AG04450 (cell line): ENCODE results near the gene AKIRIN2. TPM values are rescaled to one million over a fixed set of nuclear protein-coding genes. Genes with fewer than 3 reads are reported as not detected.

Experiments
- CTCF ChIA-PET: fragments of 300-600, 350-600 bp; formaldehyde crosslinking; extraction: SDS; loops from one replicate; lab custom pipeline; 2022; ENCODE audit warnings: antibody characterized with exemption, inconsistent platforms; lab: Charles Lee
- POLR2A ChIA-PET: fragments of 350-600 bp; formaldehyde crosslinking; extraction: SDS; loops from one replicate; lab custom pipeline; 2021; ENCODE audit warnings: antibody characterized with exemption, inconsistent platforms; lab: Yijun Ruan, JAX
- DNase-seq: peaks from one replicate; pipeline ENCODE4 v3.0.0-alpha.2; 2011; ENCODE audit warnings: low read depth, low spot score
- H3K27ac ChIP-seq: one replicate; pipeline ENCODE4 v1.5.1; 2012; ENCODE audit warnings: low read depth, low read length, control low read depth
- H3K27me3 ChIP-seq: one replicate; pipeline ENCODE4 v1.6.0; 2012; ENCODE audit warnings: low read length; ENCODE audit not compliant: control insufficient read depth, insufficient read depth
- H3K4me3 ChIP-seq: 2 replicates; pipeline ENCODE4 v1.5.1; 2011; ENCODE audit warnings: mild to moderate bottlenecking, low read depth, low read length, control low read depth
- H3K9me3 ChIP-seq: 2 replicates; pipeline ENCODE4 v1.5.1; 2012; ENCODE audit warnings: low read length; ENCODE audit not compliant: control insufficient read depth, insufficient read depth
- CTCF ChIP-seq: IDR thresholded peaks from 2 replicates; pipeline ENCODE4 v1.5.1; 2011; ENCODE audit warnings: low read depth, low read length, control low read depth, inconsistent platforms
- polyA plus RNA-seq: library from polyadenylated mRNA; depleted of rRNA; stranded (reverse); fragments of >200 nt; gene quantifications from 2 replicates; pipeline ENCODE4 v1.2.3, GENCODE V29; 2011

Gene AKIRIN2
- polyA plus RNA-seq, 1 experiment = 30.4 TPM

GRCh38 chr6:87653074-87653962, 48.7 kb downstream of the AKIRIN2 start:
- no peak for DNase-seq
- no peak overlapping the region for H3K27ac ChIP-seq
- TF ChIP-seq CTCF = no peak
- no peaks in the 10 kb centered on the region for H3K27me3 ChIP-seq
- H3K4me3 ChIP-seq = no peak overlapping the region
- ChIA-PET CTCF (interaction anchor here (1.0 kb wide), 1 partner anchor 587 kb away, joined by 3 read pairs; no protein-coding TSS in a partner anchor), POLR2A (no interaction called here)
- H3K9me3 ChIP-seq = no peaks in the 10 kb centered on the region

- no peak for TF ChIP-seq CTCF
Measured at GRCh38 chr6:87645080-87645479, 57.0 kb downstream of the AKIRIN2 start.

GRCh38 chr6:87641065-87641692, 60.9 kb downstream of the AKIRIN2 start:
- no peak for DNase-seq
- TF ChIP-seq CTCF = no peak
- CTCF ChIA-PET = interaction anchor here (0.6 kb wide), 1 partner anchor 56 kb away, joined by 4 read pairs; no protein-coding TSS in a partner anchor
- POLR2A ChIA-PET = no interaction called here
- Histone ChIP-seq H3K27ac (no peak overlapping the region), H3K9me3 (no peaks in the 10 kb centered on the region), H3K4me3 (no peak overlapping the region), H3K27me3 (no peaks in the 10 kb centered on the region)

More at GRCh38 chr6:87645080-87645479, 57.0 kb downstream of the AKIRIN2 start:
- ChIA-PET CTCF (interaction anchor here (1.0 kb wide), 1 partner anchor 186 kb away, joined by 7 read pairs; no protein-coding TSS in a partner anchor), POLR2A (interaction anchor here (0.6 kb wide), 1 partner anchor 55 kb away, joined by 4 read pairs; no protein-coding TSS in a partner anchor)
- DNase-seq = no peak
- H3K9me3 ChIP-seq = no peaks in the 10 kb centered on the region
- H3K4me3 ChIP-seq = no peak overlapping the region
- no peaks in the 10 kb centered on the region for H3K27me3 ChIP-seq
- H3K27ac ChIP-seq = no peak overlapping the region

- no peak overlapping the region for H3K27ac ChIP-seq
- no peaks in the 10 kb centered on the region for H3K27me3 ChIP-seq
- H3K9me3 ChIP-seq = no peaks in the 10 kb centered on the region
- no peak for TF ChIP-seq CTCF
- no peak for DNase-seq
- H3K4me3 ChIP-seq = no peak overlapping the region
- CTCF ChIA-PET = no interaction called here
- POLR2A ChIA-PET = no interaction called here
Measured at GRCh38 chr6:87639373-87639772, 62.7 kb downstream of the AKIRIN2 start.
